Common myeloid progenitor, CD34-positive (primary cell): ENCODE results near the gene SLC43A2.
A peak's percentile ranks its signal among the peaks of the same experiment; 100 is the strongest.

Experiments used
- CTCF ChIA-PET: fragments of 350-600 bp; sonication (Branson Sonifier 250); formaldehyde crosslinking; loops from one replicate; lab custom pipeline; 2021; ENCODE audit warnings: antibody characterized with exemption; lab: Charles Lee
- POLR2A ChIA-PET: fragments of 350-600 bp; sonication (Branson Sonifier 250); formaldehyde crosslinking; loops from one replicate; lab custom pipeline; 2021; ENCODE audit warnings: antibody characterized with exemption; lab: Charles Lee
- DNase-seq, 3 donors: peaks; one replicate each; pipeline versions ENCODE4 v3.0.0 to v3.0.0-alpha.2; 2013
- H3K27ac ChIP-seq, 2 experiments: 1 replicate in 1 of 2; 2 replicates in 1 of 2; pipeline ENCODE4 v1.7.0; 2013; ENCODE audit warnings: inconsistent platforms in 2 of 2, low read length in 2 of 2, mild to moderate bottlenecking in 2 of 2, low read depth in 1 of 2, moderate library complexity in 1 of 2; ENCODE audit not compliant: severe bottlenecking in 2 of 2, insufficient read depth in 1 of 2, poor library complexity in 1 of 2
- H3K27me3 ChIP-seq, 5 experiments: replicated peaks in 2 of 5; 1 replicate in 3 of 5; 2 replicates in 2 of 5; pipeline versions ENCODE4 v1.6.1 to v1.7.0; 2013; ENCODE audit warnings: low read length in 4 of 5, mild to moderate bottlenecking in 2 of 5, moderate library complexity in 2 of 5, inconsistent platforms in 1 of 5; ENCODE audit not compliant: insufficient read depth in 5 of 5, control insufficient read depth in 4 of 5
- H3K36me3 ChIP-seq, 4 experiments: 1 replicate in 2 of 4; 2 replicates in 2 of 4; pipeline versions ENCODE4 v1.6.1 to v1.7.0; 2013; ENCODE audit warnings: low read length in 3 of 4, control low read depth in 1 of 4, mild to moderate bottlenecking in 1 of 4; ENCODE audit not compliant: control insufficient read depth in 4 of 4, insufficient read depth in 4 of 4
- H3K4me1 ChIP-seq, 4 experiments: 1 replicate in 3 of 4; 2 replicates in 1 of 4; pipeline versions ENCODE4 v1.6.1 to v1.7.1; 2013; ENCODE audit warnings: low read length in 3 of 4, mild to moderate bottlenecking in 3 of 4, control low read depth in 1 of 4, inconsistent platforms in 1 of 4, moderate library complexity in 1 of 4; ENCODE audit not compliant: control insufficient read depth in 4 of 4, insufficient read depth in 4 of 4; ENCODE audit errors: control extremely low read depth in 1 of 4
- H3K4me3 ChIP-seq, 7 experiments: 1 replicate in 4 of 7; 2 replicates in 3 of 7; pipeline versions ENCODE4 v1.5.1 to v1.7.0; 2013; ENCODE audit warnings: mild to moderate bottlenecking in 7 of 7, low read length in 6 of 7, moderate library complexity in 6 of 7, inconsistent platforms in 2 of 7, low read depth in 2 of 7, control low read depth in 1 of 7; ENCODE audit not compliant: insufficient read depth in 4 of 7, control insufficient read depth in 1 of 7; ENCODE audit errors: extremely low read depth in 1 of 7
- H3K9me3 ChIP-seq, 5 experiments: 1 replicate in 4 of 5; 2 replicates in 1 of 5; pipeline versions ENCODE4 v1.6.1 to v1.7.1; 2013; ENCODE audit warnings: low read length in 4 of 5, mild to moderate bottlenecking in 2 of 5, inconsistent platforms in 1 of 5, low read depth in 1 of 5, moderate library complexity in 1 of 5; ENCODE audit not compliant: control insufficient read depth in 4 of 5, insufficient read depth in 2 of 5; ENCODE audit errors: control extremely low read depth in 1 of 5
- WGBS: methylation state at CpG from one replicate; pipeline ENCODE4 v1.1.5; 2013; ENCODE audit not compliant: insufficient coverage; 5-methylcytosine and 5-hydroxymethylcytosine counted together

SLC43A2 gene

DNA sequence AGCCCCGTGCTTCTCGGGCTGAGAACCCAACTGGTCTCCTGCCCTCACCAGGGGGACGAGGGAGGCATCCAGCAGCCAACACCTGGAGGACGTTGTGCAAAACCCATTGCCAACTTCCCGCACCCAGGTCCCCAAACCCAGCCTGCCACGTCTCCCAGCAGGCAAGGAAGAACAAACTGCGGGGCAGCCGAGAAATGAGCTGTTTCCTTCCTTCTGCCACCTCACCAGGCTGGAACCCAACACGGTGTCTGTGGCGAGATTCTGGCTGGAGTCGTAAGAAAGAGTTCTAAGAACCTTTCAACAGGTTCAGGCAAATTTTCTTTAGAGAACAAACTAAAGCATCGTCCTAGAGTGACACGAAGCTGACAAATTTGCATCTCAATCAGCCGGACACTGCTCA lies 3.6 kb downstream of the SLC43A2 start:
- ChIA-PET POLR2A (interaction anchor here (1.2 to 2.7 kb wide), 2 partner anchors 48 to 51 kb away, joined by 7 to 17 read pairs; no protein-coding TSS in a partner anchor), CTCF (interaction anchor here (1.0 to 11.2 kb wide), 3 partner anchors 8 to 50 kb away, joined by 3 to 225 read pairs (median 24); no protein-coding TSS in a partner anchor)
- Histone ChIP-seq H3K4me3 (peak overlapping the region in 1 of 7 experiments; percentile 30), H3K27ac (no peak overlapping the region), H3K9me3 (no peaks in the 10 kb centered on the region), H3K4me1 (peaks cover 3 to 53% (median 45%) of the 10 kb centered on the region in 4 experiments), H3K27me3 (no peaks in the 10 kb centered on the region), H3K36me3 (peaks cover 0 to 9% (median 3%) of the 10 kb centered on the region in 4 experiments)
- 42% methylated on average over 10 of the region's 14 CpGs for WGBS
- peak in 2 of 3 donors; percentile 28 to 31 for DNase-seq

DNA sequence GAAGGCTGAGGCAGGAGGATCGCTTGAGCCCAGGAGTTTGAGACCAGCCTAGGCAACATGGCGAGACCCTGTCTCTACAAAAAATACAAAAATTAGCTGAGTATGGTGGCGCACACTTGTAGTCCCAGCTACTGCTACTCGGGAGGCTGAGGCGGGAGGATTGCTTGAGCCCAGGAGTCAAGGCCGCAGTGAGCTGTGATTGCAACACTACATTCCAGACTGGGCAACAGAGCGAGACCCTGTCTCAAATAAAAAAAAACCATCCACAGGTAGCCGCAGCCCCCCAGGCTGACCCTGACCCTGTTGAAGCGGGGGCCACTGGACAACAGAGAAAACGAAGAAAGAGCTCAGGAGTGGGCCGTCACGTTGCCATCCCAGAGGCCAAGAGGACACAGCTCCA lies 4.0 kb downstream of the SLC43A2 start:
- Histone ChIP-seq H3K4me3 (no peak overlapping the region), H3K27me3 (no peaks in the 10 kb centered on the region), H3K9me3 (no peaks in the 10 kb centered on the region), H3K4me1 (peaks cover 3 to 49% (median 42%) of the 10 kb centered on the region in 4 experiments), H3K36me3 (peaks cover 0 to 10% (median 3%) of the 10 kb centered on the region in 4 experiments), H3K27ac (no peak overlapping the region)
- ChIA-PET CTCF (interaction anchor here (1.0 to 11.2 kb wide), 3 partner anchors 8 to 50 kb away, joined by 3 to 225 read pairs (median 24); no protein-coding TSS in a partner anchor), POLR2A (interaction anchor here (1.2 kb wide), 1 partner anchor 50 kb away, joined by 7 read pairs; no protein-coding TSS in a partner anchor)
- no peak for DNase-seq
- 86% methylated on average over 12 of the region's 12 CpGs for WGBS

DNA sequence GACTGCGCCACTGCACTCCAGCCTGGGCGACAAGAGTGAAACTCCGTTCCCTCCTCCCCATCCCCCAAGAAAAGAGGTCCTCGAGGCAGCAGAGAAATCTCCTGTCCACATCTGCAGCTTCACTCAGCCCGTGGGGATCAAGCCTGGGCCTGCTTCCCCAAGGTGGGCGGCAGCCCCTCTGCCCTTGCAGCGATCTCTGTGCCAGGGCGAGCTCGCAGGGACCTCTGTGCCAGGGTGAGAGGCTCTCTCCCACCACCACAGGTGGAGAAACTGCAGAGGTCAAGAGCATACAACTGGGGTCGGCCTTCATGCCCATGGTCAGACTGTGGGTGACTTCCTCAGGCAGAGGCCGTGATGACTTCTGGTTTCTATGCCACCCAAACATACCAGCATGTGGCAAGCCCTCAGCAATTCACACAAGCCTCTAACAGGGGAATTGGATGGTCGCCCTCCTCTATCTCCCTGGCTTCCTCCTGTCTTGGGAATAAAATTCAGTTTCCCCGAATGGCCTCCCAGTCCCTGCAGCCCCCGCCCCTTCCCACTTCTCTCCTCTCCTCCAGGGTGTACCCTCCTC lies 5.5 kb downstream of the SLC43A2 start:
- H3K9me3 ChIP-seq = no peaks in the 10 kb centered on the region
- no peak for DNase-seq
- peaks cover 0 to 11% (median 3%) of the 10 kb centered on the region in 4 experiments for H3K36me3 ChIP-seq
- no peaks in the 10 kb centered on the region for H3K27me3 ChIP-seq
- 95% methylated on average over 13 of the region's 14 CpGs for WGBS
- ChIA-PET POLR2A (no interaction called here), CTCF (no interaction called here)
- peaks cover 3 to 39% (median 39%) of the 10 kb centered on the region in 4 experiments for H3K4me1 ChIP-seq
- H3K27ac ChIP-seq = no peak overlapping the region
- no peak overlapping the region for H3K4me3 ChIP-seq

DNA sequence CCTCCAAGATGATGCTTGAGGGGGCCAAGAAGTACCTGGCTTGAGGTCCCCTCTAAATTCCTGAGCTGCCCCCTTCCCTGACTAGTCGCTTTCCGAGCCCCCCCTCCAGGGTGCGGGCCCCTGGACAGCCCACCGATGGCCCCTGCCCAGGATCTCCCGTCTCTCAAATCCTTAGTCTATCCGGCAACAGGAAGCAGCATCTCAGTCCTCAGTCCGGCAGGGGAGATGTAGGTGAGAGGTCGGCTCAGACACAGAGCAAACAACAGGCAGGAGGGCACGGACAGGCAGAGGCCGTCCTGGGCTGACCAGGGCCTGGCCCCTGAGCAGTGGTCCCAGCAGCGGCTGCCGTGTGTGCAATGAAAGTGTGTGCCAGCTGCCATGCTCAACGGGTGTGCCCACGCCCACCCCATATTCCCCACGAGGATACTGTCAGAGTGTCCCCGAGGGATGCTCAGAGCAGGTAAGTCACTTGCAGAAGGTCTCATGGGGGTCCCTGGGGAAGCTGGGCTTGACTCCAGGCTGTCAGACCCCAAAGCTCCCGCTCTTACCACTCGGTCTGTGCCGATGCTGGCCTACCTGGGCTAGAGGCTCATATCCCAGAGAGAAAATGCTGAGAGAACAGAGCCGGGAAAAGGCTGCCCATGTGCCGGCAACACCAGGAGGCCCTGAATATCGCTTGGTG lies 7.2 kb downstream of the SLC43A2 start:
- Histone ChIP-seq H3K9me3 (no peaks in the 10 kb centered on the region), H3K4me3 (no peak overlapping the region), H3K27ac (no peak overlapping the region), H3K4me1 (peaks cover 3 to 27% (median 26%) of the 10 kb centered on the region in 4 experiments), H3K27me3 (no peaks in the 10 kb centered on the region), H3K36me3 (peaks cover 0 to 13% (median 3%) of the 10 kb centered on the region in 4 experiments)
- POLR2A ChIA-PET = no interaction called here
- 96% methylated on average over 19 of the region's 22 CpGs for WGBS
- DNase-seq = no peak
- CTCF ChIA-PET = interaction anchor here (0.9 kb wide), 1 partner anchor 46 kb away, joined by 4 read pairs; no protein-coding TSS in a partner anchor

DNA sequence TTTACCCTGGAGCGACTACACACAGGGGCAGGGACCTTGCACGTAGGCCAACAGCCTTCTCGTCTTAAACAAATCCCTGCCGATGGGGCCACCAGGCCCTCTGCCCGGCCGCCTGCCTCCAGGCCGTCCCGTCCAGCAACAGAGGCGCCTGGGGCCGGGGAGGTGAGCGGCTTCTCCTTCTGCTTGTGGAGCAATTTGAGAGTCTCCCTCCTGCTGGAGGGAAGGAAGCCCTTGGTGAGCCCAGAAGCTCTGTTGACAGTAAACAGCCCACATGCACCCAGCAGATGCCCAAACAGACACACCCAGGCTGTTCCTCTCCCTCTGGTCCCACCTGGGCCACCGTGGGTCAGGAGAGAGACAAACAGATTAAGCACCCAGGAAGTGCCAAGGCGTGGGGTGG lies 8.1 kb downstream of the SLC43A2 start:
- CTCF ChIA-PET = no interaction called here

DNA sequence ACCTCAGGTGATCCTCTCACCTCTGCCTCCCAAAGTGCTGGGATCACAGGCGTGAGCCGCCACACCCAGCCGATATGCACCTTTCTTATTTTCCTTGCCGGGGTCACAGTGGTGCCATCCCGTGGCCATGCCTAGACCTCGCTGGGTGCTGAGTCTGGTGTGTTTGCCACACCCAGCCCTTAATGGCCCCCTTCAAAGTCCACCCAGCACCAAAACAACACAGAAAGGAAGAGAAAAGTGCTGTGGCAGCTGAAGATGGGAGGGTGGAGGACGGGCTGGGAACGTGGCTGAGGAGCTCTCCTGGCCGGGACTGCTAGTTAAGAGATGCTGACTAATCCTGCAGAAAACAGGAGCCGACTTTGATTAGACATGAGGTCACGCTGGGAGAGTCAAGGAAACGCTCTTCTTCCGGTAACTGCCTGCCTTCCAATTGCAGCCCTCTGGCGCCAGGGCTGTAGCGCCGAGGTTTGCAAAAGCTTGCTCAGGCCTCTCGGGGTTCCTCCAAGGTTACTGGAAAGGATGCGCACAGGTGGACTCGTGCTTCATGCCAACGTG lies 10.9 kb downstream of the SLC43A2 start:
- ChIA-PET CTCF (interaction anchor here (1.0 to 3.9 kb wide), 5 partner anchors 9 to 44 kb away, joined by 4 to 24 read pairs (median 8); partner anchors contain the start of gene SLC43A2), POLR2A (interaction anchor here (0.9 kb wide), 1 partner anchor 57 kb away, joined by 3 read pairs; no protein-coding TSS in a partner anchor)
- H3K4me3 ChIP-seq = peak overlapping the region in 1 of 7 experiments; percentile 33
- no peaks in the 10 kb centered on the region for H3K9me3 ChIP-seq
- no peaks in the 10 kb centered on the region for H3K27me3 ChIP-seq
- peak; percentile 42 to 62 (median 55) for DNase-seq
- H3K4me1 ChIP-seq = peaks cover 0 to 8% (median 6%) of the 10 kb centered on the region in 4 experiments
- 79% methylated on average over 17 of the region's 20 CpGs for WGBS
- H3K36me3 ChIP-seq = peaks cover 2 to 27% (median 11%) of the 10 kb centered on the region in 4 experiments
- H3K27ac ChIP-seq = no peak overlapping the region

More for the DNA sequence above, 8.1 kb downstream of the SLC43A2 start:
- Histone ChIP-seq H3K4me1 (peaks cover 0 to 17% (median 17%) of the 10 kb centered on the region in 4 experiments), H3K27me3 (no peaks in the 10 kb centered on the region), H3K36me3 (peaks cover 0 to 16% (median 3%) of the 10 kb centered on the region in 4 experiments), H3K4me3 (no peak overlapping the region), H3K9me3 (no peaks in the 10 kb centered on the region), H3K27ac (no peak overlapping the region)
- POLR2A ChIA-PET = no interaction called here
- 91% methylated on average over 12 of the region's 13 CpGs for WGBS
- no peak for DNase-seq
